ENCODE measurements around the gene BICDL2.

The BICDL2 gene

DNA sequence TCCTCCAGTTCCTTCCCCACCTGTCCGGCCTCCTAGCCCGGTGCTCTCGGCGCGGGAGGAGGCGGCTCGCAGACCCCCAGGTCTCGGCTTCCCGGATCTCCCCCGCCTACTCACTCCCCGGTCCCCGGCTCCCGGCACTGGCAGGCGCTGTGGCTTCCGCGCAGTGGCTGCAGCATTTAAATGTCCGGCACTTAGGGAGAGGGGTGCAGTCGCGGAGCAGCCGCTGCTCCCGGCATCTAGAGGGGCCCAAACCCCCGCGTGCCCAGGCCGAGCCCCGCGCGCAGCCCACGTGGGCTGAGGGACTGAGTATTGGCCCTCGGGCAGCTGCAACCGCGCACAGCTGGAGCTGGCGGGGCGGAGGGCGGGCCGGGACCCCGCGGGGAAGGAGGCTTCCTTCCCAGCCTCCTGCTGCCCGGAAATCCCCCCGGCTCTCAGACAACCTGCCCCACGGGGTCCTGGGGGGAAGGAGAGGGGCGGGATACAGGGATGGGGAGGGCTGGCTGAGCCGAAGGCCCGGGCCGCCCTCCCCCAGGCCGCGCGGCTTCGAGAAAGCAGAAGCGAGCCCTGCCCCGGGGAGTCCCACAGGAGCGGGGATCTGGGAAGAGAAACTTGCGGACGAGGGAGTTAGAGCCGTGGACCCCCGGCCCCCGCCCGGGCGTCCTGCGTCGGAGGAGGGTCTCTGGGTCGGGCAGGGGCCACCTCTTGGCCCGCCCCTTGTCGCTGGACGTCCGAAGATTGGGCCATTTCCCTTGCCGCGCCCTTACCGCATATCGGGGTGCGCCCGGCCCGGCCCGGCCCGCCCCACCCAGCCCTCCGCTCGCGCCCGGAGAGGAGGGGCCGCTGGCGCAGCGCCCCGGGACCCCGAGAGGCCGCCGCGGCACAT, 9.3 kb upstream of the BICDL2 start, which contains the start of gene MMP25:
MMP25 (plus strand) TSS at position 804 of the 883 bp plus-strand sequence. CDS start 357 bp downstream, outside the sequence.
- DNase-seq = no peak

DNA sequence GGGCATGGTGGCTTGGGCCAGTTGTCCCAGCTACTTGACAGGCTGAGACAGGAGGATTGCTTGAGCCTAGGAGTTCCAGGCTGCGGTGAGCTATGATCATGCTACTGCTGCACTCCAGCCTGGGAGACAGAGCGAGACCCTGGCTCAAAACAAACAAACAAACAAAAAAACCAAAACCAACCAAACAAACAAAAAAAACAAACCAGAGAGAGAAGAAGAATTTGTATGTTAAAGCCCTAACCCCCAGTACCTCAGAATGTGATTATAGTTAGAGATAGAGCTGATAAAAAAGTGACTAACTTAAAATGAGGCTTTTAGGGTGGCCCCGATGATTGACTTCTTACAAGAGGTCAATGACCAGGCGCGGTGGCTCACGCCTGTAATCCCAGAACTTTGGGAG, 8.0 kb upstream of the BICDL2 start:
- no peak for DNase-seq

DNA sequence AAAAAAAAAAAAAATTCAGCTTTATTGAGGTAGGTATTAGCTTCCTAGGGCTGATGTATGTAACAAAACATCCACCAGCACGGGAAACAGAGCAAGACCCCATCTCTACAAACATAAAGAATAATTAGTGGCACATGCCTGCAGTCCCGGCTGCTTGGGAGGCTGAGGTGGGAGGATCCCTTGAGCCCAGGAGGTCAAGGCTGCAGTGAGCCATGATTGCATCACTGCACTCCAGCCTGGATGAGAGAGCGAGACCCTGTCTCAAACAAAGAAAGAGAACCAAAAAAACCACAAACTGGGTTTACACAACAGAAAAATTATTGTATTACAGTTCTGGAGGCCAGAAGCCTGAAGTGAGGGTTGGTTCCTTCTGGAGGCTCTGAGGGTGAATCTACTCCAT, 5.6 kb upstream of the BICDL2 start:
- no peak for DNase-seq

DNA sequence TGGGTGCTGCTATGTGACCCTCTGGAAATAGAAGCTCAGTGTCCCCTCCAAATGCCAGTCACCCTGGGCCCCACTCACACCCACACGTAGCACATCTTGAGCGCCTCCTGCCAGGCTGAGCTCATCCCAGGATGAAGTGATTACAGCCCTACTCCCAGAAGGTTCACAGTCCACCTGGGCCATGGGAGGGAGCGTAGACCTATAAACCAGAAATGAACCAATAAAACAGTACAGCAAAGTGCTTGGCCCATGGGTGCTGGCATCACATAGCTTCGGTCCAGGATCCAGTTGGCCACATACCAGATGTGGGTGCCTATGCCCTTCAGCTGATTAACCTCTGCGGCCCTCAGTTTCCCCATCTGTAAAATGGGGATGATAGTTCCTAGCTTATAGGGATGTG, 2.2 kb upstream of the BICDL2 start:
- no peak for DNase-seq

DNA sequence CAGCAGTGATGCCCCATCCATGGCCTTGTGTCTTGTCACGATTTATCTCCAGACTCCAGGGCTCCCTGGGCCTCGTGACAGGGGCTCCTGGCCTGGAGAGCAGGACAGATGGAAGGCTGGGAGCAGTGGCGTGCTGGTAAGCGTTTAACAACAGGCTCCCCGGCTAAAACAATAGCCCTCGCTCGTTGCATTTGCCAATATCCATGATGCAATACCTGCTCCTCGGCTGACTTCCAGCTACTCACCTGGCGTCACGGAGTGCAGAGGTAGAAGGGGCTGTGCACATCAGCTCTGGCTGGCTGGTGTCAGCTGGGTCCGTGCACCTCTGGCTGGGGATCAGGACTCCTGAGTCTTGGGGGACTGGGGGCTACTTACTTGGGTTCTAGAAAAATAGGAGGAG, 1.5 kb upstream of the BICDL2 start:
- DNase-seq = no peak

DNA sequence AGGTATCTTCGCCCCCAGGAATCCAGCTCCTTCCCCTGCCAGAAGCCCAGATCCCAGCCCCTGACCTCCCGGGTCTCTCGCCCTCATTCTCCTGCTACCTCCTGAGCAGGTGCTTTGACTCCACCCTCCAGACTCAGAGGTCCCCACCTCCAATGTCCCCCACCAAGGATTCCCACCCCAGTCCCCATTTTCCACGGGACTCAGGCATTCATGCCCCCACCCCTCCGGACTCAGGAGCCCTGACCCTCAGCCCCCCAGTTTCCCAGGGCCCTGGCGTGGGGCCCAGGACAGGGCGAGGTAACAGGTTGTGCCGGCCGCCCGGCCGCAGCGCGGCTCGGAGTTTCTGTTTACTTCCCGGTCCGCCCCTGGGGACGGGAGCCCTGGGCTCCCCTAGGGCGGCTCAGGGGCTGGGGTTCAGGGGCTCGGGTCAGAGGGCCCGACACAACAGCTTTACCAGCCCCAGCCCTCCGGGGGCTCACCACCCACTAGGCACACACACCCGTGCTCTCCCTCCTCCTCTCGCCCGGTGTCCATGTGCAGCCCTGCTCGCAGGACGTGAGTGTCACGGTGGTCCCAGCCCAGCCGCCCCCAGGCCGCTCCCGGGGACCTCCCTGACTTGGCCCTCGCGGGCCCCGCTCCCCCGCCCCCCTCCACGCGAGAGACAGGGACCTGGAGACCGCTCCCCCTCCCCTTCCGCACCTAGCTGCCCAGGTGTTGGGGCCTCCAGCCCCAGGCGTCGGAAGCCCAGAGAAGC, 595 bp downstream of the BICDL2 start:
- no peak for DNase-seq

DNA sequence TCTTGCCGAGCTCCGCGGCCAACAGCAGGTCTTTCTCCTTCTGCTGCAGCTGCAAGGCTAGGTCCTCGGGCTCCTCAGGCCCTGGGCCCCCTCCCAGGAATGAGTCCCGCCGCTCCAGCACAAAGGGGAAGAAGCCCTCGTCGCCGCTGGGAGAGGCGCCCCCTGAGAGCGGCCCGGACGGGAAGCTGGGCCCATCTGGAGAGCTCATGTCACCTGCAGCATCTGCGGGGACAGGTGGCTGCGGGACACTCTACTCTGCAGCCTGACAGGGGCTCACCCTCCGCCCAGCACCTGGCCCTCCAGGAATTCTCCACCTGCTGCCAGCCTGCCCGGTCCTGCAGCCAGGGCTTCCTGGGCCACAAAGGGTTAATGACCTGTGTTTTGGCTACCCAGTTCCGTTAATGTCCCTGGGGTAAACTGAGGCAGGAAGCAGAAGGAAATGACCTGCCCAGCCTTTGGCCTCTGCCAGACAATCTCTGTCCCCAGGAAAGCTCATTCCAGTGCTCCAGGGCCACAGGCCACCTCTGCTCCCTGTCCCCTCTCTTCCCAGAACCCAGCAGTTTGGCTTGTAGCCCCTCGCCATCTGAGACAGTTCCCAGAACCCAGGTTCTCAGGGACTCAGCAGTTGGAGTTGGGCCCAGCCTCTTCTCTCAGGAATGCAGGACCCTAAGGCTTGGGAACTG, 1.3 kb downstream of the BICDL2 start:
- DNase-seq = no peak

DNA sequence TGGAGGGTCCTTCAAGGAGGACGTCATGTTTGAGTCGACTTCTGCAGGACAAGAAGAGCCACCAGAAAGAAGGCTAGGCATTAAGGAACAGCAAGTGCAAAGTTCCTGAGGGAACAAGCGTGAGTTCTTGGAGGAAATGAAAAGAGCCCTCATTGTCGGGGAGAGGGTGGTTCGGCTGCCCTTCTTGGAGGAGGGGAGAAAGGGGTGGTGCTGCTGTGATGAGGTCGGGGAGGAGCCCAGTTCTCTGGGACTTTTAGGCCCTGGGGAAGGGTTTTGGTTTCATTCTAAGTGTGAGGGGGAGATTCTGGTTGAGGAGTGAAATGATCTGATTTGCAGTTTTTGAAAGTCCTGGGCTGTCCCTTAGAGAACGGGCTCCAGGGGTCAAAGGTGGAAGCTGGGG, 4.1 kb downstream of the BICDL2 start:
- no peak for DNase-seq

DNA sequence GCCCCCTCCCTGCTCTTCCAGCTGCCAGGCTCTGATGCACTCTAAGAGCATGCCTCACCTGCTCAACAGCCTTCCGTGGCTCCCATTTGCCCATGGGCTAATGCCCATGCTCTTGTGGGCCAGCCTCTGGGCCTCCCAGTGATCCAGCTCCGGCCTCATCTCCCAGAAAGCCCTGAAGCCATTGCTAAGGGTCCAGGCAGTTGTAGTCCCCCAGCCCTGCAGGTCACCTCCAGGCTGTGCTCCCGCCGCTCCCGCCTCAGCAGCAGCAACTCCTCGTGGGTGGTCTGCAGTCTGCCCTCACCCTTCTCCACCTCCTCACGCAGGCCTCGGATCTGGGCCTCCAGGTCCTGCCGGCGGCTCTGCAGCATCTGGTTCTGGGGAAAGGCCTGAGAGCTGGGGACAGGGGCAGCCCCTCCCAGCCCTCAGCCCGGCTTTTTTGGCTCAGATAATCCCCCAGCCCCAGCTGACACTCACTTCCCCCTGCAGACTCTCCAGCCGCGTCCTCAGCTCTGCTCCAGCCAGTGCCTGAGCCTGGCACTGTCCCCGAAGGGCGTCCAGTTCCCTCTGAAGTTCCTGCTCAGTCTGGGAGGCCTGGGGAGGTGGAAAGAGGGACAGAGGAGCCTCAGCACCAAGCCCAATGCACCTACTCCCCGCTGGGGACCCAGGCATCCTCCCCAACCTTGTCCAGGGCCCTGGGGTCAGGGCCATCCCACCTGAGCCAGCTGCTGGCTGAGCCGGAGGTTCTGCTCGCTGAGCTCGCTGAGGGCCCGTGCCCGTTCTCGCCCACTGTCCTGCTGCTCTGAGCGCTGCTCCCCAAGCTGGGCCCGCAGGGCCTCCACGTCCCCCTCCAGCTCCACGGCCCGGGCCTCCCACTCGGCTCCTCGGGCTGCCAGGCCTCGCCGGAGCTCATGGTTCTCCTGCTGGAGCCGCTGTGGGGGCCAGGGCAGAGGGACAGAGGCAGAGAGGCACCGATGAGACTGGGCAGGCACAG, 6.2 kb downstream of the BICDL2 start:
- DNase-seq = no peak

DNA sequence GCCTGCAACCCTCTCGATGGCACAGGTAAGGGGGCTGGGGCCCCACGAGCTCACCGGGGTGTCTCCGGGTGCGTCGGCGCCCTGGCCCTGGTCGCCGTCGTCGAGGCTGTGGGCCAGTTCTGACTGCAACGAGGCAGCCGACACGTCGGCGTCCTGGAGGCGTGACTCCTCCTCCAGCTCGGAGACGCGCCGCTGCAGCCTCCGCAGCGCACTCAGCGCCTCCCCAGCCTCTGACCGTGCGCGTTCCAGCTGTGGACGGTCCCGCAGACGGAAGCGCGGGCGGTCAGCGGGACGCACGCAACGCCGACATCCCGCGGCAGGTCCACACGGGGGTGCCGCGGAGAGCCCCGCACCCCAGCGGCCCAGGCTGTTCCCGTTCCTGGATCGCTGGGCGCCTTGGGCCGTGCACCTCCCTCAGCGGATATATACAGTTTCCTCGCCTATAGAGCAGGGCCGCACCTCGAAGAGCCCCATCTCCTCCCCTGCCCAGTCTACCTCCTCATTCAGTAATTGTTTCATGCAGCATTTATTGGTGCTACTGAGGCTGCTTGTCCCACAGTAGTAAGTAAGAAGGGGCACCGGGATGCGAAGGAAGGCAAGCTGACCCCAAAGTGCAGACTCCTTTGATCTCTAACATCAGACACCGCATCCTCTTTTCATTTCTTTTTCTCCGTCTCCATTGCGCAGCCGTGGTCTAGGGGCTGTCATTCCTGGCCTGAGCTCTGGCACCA, 7.1 kb downstream of the BICDL2 start:
- no peak for DNase-seq

DNA sequence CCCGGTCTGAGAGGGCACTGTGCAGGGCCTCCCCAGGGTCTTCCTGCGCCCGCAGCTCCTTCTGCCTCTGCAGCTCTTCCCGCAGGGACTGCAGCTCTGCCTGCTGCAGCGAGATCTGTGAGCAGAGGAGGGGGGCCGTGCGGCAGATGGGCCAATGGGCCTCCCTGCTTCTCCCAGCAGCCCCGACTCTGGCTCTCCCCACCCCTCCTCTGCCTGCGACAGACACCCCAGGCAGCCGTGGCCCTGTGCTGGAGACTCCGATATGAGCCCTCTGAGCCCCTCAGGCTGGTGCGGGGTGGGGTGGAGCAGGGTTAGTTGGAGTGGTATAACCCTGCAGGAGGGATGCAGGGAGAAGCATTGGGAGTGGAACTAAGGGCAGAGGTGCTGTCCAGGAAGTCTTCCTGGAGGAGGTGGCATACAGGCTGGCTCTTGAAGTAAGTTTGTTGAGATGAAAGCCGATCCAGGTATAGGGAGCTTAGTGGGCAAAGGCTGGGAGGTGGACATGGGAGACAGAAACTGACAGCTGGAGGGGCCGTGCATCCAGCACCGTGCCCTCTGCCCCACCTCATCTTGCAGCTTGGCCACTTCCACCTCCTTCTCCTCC, 7.9 kb downstream of the BICDL2 start:
- no peak for DNase-seq

DNA sequence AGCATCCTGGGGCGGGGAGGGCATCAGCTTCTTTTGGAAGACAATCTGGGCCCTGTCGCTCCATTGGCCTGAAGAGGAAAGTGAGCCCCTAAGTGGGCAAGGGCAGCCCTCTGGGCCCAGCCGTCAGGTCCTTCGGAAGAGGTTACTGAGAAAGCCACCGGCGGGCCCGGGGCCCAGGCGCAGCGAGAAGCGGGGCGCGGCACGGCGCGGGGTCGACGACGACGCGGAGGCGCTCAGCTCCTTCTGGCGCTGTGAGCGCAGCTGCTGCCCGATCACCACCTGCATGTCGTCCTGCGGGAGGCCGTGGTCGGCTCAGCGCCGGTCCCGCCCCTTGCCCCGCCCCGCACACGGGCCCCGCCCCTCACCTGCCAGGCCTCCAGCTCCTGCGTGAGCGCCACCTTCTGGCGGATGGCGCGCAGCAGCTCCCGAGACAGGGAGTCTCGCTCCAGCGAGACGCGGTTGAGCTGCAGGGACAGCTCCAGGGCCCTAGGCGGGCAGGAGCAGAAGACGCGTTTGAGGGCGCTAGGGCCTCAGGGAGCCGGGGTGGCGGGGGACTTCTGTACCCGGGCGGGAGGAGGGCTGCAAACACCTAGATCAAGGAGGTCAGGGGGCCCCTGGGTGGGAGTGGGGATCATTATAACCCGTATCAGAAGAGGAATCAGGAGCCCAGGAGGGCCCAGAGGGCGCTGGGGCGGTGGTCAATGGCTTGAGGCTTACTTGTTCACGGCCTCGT, 8.6 kb downstream of the BICDL2 start:
- peak; percentile 0 for DNase-seq

DNA sequence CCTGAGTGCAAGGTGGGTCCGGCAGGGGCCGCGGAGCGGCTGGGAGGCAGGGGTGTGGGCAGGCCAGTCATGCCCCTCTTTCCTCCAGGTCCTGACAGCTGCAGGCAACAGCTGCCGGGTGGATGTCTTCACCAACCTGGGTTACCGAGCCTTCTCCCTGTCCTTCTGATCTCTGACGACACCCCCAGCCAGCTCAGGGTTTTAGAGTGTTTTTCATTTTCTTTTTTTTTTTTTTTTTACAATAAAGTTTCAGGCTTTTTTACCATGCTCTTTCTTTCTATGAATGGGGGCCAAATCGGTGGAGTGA, 9.3 kb downstream of the BICDL2 start:
- no peak for DNase-seq

DNA sequence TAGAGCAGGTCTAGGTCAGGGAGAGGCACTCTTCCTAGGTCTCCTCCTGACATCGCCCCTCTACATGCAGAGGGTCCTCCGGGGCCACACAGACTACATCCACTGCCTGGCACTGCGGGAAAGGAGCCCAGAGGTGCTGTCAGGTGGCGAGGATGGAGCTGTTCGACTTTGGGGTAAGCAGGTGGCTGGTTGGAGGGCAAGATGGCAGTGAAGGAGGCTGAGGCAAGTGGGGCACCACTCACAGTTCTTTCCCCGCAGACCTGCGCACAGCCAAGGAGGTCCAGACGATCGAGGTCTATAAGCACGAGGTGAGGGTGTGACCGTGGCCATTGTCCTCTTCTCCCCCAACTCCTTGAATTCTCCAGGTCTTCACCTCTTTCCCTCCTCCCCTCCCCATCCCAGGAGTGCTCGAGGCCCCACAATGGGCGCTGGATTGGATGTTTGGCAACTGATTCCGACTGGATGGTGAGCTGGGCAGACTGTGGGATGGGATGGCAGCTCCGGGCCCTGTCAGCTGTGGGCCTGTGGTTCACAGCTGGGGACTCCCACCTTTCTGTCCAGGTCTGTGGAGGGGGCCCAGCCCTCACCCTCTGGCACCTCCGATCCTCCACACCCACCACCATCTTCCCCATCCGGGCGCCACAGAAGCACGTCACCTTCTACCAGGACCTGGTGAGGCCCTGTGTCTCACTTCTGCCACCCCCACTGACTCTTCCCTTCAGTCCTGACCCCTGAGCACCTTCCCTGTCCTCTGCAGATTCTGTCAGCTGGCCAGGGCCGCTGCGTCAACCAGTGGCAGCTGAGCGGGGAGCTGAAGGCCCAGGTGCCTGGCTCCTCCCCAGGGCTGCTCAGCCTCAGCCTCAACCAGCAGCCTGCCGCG, 9.9 kb downstream of the BICDL2 start:
- DNase-seq = no peak

DNA sequence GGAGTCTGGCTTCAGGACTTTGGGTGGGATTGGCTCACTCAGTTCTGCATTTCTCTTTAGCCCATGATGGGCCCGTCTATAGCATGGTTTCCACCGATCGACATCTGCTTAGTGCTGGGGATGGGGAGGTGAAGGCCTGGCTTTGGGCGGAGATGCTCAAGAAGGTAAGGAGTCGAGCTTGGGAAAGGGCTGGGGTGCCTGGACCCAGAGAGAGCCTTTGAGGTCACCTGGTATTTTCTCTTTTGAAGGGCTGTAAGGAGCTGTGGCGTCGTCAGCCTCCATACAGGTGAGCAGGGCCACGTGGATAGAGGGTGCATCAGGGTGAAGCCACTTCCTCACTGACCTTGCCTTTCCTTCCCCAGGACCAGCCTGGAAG, 10.8 kb downstream of the BICDL2 start:
- DNase-seq = no peak

DNA sequence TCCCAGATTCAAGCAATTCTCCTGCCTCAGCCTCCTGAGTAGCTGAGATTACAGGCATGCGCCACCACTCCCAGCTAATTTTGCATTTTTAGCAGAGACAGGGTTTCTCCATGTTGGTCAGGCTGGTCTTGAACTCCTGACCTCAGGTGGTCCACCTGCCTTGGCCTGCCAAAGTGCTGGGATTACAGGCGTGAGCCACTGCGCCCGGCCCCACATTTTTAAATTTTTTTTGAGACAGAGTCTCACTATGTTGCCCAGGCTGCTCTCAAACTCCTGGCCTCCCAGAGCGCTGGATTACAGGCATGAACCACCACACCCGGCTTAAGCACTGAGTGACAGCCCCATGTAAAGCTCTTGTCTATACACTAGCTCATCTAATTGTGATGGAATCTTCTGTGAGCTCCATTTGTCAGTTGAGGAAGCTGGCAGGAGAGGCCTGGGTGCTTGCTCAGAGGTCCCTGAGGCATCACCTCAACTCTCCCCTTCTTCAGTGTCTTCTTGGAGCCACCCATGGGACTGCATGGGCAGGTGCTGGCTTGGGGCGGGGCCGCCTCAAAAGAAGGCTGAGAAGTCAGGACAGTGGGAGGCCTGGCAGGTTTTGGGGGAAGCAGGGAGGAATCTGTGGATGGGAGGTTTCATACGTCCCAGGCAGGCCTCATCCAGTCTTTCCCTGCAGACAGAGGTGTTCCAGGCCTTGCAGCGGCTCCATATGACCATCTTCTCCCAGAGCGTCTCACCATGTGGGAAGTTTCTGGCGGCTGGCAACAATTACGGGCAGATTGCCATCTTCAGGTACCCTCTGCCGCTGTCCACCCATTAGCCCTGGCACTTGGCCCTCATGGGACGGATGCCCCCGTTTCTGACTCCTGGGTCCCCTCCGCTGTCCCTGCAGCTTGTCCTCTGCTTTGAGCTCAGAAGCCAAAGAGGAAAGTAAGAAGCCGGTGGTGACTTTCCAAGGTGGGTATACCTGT, 11.4 kb downstream of the BICDL2 start:
- no peak for DNase-seq

DNA sequence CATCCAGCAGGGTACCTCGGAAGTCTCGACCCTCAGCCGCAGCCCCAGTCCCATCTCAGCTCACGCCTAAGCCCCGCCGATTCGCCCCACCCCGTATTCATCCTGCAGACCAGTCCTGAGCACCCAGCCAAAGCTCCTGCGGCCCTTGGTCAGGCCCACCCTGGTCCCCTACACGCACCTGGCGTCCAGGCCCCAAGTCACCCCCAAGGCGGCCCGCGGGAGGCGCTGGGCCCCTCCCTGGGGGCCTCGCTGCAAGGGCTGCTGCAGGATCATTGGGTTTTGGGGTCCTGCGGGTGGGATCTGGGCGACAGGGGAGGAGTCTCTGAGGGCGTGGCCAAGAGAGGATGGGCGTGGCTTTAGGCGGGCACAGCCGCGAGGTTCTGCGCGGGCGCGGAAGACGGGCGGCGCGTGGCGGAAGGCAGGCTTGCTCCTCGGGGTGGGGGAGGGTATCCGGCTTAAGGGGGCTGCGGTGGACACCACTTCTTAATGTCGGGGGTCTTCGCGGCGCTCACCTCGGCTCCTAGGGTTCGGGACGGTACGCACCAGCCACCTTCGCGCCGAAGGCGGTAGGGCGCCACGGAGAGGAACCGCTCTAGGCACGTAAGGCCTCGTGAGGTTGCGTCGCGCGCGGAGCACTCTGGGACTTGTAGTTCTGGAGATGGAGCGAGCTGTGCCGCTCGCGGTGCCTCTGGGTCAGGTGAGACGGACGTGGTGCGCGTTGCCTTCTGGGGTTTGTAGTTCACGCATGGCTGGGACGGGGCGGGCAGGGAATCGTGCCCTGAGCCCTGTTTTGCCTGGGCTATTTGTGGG, 12.9 kb downstream of the BICDL2 start, which contains the start of the genes HCFC1R1 and THOC6:
HCFC1R1 (minus strand) TSS at position 274 of the 810 bp plus-strand sequence; CDS start at position 273, 1 bp downstream.
THOC6 (plus strand) TSS at position 367 of the 810 bp plus-strand sequence; CDS start at position 659, 292 bp downstream.
- DNase-seq = peak; percentile 69
